GM18868 (cell line): ENCODE data around the gene CUX1.
A peak's percentile ranks its signal among the peaks of the same experiment; 100 is the strongest.
"Not testable (repeated sequence)": the region's sequence is repeated elsewhere in the genome, so short reads cannot be mapped to it uniquely, and the experiment has no call there.

Experiments
- ATAC-seq: cut with Tn5 transposase; IDR thresholded peaks from one replicate; pipeline ENCODE4 v1.9.1; 2021; ENCODE audit warnings: mild to moderate bottlenecking, moderate library complexity; ENCODE audit not compliant: unreplicated experiment

Gene CUX1

GRCh38 chr7:101798173-101798572, 19.3 kb upstream of the CUX1 start:
- not testable (repeated sequence) for ATAC-seq

GRCh38 chr7:101803203-101804087, 14.0 kb upstream of the CUX1 start:
- no peak for ATAC-seq

GRCh38 chr7:101804088-101804963, 13.1 kb upstream of the CUX1 start:
- no peak for ATAC-seq

- ATAC-seq: no peak
These were observed 12.5 kb upstream of the CUX1 start for GRCh38 chr7:101804967-101805366.

- ATAC-seq: no peak
These were observed 4.8 kb upstream of the CUX1 start for GRCh38 chr7:101812595-101812994.

GRCh38 chr7:101813402-101814019, 3.9 kb upstream of the CUX1 start:
- ATAC-seq: no peak

- no peak for ATAC-seq
These were observed 3.1 kb upstream of the CUX1 start for GRCh38 chr7:101814081-101814990.

GRCh38 chr7:101814991-101815825, 2.2 kb upstream of the CUX1 start:
- ATAC-seq: peak; percentile 39

GRCh38 chr7:101815826-101816594, 1.4 kb upstream of the CUX1 start:
- ATAC-seq: peak; percentile 54

GRCh38 chr7:101816595-101817470, 593 bp upstream of the CUX1 start:
- peak; percentile 17 for ATAC-seq

- no peak for ATAC-seq
These were observed 1.1 kb downstream of the CUX1 start for GRCh38 chr7:101818287-101819071.

- ATAC-seq: no peak
These were observed 1.8 kb downstream of the CUX1 start for GRCh38 chr7:101819183-101819582.

- no peak for ATAC-seq
These were observed 2.6 kb downstream of the CUX1 start for GRCh38 chr7:101819913-101820522.

GRCh38 chr7:101820703-101821102, 3.3 kb downstream of the CUX1 start:
- ATAC-seq: no peak

- ATAC-seq: not testable (repeated sequence)
These were observed 5.2 kb downstream of the CUX1 start for GRCh38 chr7:101822632-101823031.

GRCh38 chr7:101823096-101823495, 5.7 kb downstream of the CUX1 start:
- no peak for ATAC-seq
